Measurements from ENCODE around the gene SUFU. TPM values are rescaled to one million over a fixed set of nuclear protein-coding genes. Genes with fewer than 3 reads are reported as not detected.
"Not testable (repeated sequence)": the region's sequence is repeated elsewhere in the genome, so short reads cannot be mapped to it uniquely, and the experiment has no call there.

The SUFU gene
- total RNA-seq, 1 experiment from 2014 or later, result 2.7 TPM

DNA sequence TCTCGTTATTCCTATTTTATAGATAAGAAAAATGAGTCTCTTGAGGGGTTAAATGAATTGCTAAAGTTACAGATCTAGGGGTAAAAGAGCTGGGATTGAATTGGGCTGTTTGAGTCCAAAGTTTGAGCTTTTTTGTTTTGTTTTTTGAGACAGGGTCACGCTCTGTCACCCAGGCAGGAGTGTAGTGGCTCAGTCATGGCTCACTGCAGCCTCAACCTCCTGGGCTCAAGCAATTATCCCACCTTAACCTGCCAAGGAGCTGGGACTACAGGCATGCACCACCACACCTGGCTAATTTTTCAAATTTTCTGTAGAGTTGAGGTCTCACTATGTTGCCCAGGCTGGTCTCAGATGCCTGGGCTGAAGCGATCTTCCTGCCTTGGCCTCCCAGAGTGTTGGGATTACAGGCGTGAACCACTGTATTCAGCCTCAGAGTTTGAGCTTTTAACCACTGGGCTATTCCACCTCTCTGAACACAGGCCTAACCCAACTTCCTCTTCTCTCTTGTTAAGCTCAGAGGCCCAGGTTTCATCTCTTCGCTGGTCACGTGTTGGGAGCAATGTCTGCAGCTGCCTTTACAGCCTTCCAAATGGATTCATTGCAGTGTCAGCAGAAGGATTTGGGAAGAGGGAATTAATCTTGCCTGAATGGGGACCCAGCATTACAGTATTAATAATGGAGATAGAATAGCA lies 8.0 kb downstream of the SUFU start:
- peaks cover 40% of the 10 kb centered on the region for H3K36me3 ChIP-seq
- DNase-seq (ENCODE audit: low read depth in 1 of 2, low spot score in 2 of 2), result no peak
- no peaks in the 10 kb centered on the region for H3K27me3 ChIP-seq (replicated peaks)
- no peaks in the 10 kb centered on the region for H3K9me3 ChIP-seq (replicated peaks)
- H3K4me3 ChIP-seq, result no peak overlapping the region
- no peak overlapping the region for H3K27ac ChIP-seq
- H3K4me1 ChIP-seq (replicated peaks), result 0 out of 2 replicates have a peak, but pooled peaks cover 7% of the 10 kb centered on the region

DNA sequence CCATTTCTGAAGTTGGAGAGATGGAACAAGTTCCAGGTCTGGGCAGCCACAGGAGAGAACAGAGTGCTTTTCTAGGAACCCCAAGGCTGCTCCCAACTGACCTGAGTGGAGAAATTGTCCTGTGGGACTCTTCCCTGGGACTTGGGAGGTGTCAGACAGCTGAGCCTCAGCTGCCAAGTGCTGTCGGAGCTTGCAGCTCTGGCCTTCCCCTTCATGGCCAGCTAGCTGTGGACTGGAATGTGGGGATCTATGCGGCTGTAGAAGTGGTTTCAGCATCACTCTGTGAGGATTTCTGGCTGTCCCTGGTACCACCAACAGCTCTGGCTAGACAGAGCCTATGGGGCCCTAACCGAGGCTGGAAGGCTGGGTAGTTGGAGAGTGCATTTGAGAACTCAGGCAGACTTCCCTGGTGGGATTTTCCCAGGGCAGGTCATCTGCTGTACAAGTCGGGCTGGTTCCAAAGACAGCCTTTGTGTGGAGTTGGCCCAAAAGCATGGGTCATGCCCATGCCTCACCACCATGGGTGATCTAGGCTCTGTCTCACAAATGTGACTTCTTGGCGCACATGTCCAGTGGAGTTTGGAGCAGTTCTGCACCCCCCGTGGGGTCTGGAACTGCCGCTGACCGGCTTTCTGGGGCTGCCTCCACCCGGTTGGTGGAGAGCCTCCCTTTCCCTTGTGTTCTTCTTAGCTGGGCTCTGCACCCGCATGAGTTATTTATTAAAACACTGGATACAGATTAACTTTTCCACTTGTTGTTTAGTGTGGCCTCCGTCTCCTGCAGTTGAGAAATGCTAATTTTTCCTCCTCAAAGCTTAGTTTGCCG lies 10.9 kb downstream of the SUFU start:
- no peak overlapping the region for H3K27ac ChIP-seq
- H3K36me3 ChIP-seq, result peaks cover 32% of the 10 kb centered on the region
- no peak overlapping the region for H3K4me3 ChIP-seq
- H3K9me3 ChIP-seq (replicated peaks), result no peaks in the 10 kb centered on the region
- 0 out of 2 replicates have a peak, but pooled peaks cover under 1% of the 10 kb centered on the region for H3K4me1 ChIP-seq (replicated peaks)
- H3K27me3 ChIP-seq (replicated peaks), result no peaks in the 10 kb centered on the region
- DNase-seq (ENCODE audit: low read depth in 1 of 2, low spot score in 2 of 2), result no peak

DNA sequence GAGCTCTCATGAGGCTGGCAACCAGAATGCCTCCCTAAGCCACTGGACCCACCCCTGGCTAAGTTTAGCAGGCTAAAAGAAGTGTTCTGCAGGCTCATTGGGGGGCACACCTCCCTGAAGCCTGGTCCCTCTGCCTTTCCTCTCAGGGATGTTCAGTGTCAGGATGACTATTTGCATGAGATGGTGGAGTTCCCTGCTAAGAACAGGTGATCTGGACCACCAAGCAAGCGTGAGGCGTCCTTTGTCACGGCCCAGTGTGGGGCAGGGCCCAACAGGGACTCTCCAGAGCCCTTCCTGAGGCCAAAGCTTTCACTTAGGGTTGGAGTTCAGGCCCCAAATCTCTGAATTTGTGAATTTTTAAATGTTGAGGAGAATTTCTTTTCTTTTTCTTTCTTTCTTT lies 12.0 kb downstream of the SUFU start:
- no peak for DNase-seq (ENCODE audit: low read depth in 1 of 2, low spot score in 2 of 2)
- no peaks in the 10 kb centered on the region for H3K4me1 ChIP-seq (replicated peaks)
- no peaks in the 10 kb centered on the region for H3K9me3 ChIP-seq (replicated peaks)
- no peak overlapping the region for H3K27ac ChIP-seq
- no peak overlapping the region for H3K4me3 ChIP-seq
- no peaks in the 10 kb centered on the region for H3K27me3 ChIP-seq (replicated peaks)
- peaks cover 22% of the 10 kb centered on the region for H3K36me3 ChIP-seq

DNA sequence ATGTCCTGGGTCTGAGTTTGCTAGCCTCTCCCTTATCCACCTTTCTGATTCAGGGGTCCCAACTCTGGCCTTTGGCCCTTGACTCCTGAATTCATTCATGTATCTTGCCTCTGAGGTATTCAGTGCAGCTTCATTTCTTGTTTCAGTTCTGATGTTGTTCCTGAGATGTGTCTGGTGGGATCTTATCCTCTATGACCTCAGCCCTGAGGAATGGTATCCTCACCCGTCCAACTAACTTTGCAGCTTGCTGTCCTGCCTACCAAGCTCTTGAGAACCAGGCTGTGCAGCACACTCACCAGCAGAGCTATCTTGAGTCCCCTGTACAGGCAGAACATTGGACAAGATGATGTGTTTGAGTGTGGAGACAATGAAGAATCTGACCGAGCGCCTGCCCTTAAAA lies 13.8 kb downstream of the SUFU start:
- no peak overlapping the region for H3K27ac ChIP-seq
- H3K9me3 ChIP-seq (replicated peaks), result no peaks in the 10 kb centered on the region
- DNase-seq (ENCODE audit: low read depth in 1 of 2, low spot score in 2 of 2), result no peak
- no peaks in the 10 kb centered on the region for H3K4me1 ChIP-seq (replicated peaks)
- peaks cover 19% of the 10 kb centered on the region for H3K36me3 ChIP-seq
- no peaks in the 10 kb centered on the region for H3K27me3 ChIP-seq (replicated peaks)
- H3K4me3 ChIP-seq, result no peak overlapping the region

DNA sequence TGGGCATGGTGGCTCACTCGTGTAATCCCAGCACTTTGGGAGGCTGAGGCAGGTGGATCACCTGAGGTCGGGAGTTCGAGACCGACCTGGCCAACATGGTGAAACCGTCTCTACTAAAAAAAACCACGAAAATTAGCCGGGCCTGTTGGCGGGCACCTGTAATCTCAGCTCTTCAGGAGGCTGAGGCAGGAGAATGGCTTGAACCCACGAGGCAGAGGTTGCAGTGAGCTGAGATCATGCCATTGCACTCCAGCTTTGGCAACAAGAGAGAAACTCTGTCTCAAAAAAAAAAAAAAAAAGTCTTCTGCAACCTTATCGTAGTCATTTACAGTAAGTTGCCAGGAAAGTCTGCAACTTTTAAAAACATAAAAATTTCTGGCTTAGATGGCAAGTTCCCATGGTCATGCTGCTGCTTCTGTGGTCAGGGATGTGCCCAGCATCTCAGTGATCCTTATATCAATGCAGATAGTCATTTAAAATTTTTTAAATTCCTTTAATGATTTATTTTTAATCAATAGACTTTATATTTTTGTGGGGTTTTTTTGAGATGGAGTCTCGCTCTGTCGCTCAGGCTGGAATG lies 15.6 kb downstream of the SUFU start:
- H3K4me1 ChIP-seq (replicated peaks), result no peaks in the 10 kb centered on the region
- H3K9me3 ChIP-seq (replicated peaks), result no peaks in the 10 kb centered on the region
- no peak for DNase-seq (ENCODE audit: low read depth in 1 of 2, low spot score in 2 of 2)
- H3K27me3 ChIP-seq (replicated peaks), result no peaks in the 10 kb centered on the region
- H3K27ac ChIP-seq, result no peak overlapping the region
- no peak overlapping the region for H3K4me3 ChIP-seq
- H3K36me3 ChIP-seq, result peaks cover 10% of the 10 kb centered on the region

DNA sequence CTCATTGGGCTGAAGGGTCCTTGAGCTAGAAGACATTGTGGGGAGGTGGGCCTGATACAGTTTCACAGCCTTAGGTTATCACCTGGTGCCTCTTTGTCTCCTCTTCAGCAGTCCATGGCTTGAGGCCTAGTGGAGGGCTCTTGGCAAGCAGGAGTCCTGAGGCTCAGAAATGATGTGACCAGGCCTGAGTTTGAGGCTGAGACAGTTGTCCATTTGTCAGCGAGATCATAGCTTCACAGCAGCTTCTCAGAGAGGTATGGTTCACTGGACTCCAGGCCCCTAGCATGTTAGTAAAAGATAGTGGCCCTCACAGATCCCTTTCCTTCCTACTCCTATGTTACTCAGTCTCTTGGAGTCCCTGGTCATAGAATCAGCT lies 19.1 kb downstream of the SUFU start:
- Histone ChIP-seq H3K36me3 (0 out of 2 replicates have a peak, but pooled peaks cover 7% of the 10 kb centered on the region), H3K9me3 (replicated peaks) (no peaks in the 10 kb centered on the region), H3K27ac (no peak overlapping the region), H3K4me1 (replicated peaks) (no peaks in the 10 kb centered on the region), H3K4me3 (no peak overlapping the region), H3K27me3 (replicated peaks) (no peaks in the 10 kb centered on the region)
- DNase-seq (ENCODE audit: low read depth in 1 of 2, low spot score in 2 of 2), result no peak

DNA sequence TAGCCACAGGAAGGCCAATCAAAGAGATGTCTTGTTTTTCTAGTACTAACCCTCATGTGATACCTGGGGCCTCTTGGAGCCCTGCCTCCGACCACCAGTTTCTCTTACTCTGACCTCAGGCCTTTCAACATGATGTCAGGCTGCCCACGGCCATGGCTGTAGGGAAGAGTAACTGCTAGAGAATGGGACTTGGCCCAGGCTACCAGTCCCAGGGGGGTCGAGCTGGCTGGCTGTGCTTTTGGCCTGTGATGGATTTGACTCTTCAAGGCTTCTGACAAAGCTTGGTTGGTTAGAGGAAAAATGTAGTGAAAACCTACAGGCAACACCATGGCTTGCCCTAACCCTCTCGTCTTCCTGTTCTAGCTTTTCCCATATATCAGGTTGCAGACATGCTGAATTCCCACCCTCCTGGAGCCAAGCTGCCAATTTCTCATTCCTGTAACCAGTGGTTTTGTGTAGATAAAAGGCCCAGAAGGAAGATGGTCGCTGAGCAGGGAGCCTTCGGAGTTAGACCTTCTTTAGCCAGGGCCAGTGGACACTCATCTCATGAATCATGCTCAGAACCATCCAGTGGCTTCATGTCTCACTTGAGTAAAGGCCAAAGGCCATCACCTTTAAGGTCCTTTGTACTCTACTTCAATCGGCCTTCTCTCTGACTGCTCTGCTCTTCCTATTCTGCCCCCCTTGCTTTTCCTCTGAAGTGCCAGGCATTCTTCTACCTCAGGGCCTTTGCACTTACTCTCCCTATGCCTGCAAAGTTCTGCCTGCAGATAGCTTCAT lies 19.7 kb downstream of the SUFU start:
- Histone ChIP-seq H3K27ac (no peak overlapping the region), H3K36me3 (0 out of 2 replicates have a peak, but pooled peaks cover 7% of the 10 kb centered on the region)

DNA sequence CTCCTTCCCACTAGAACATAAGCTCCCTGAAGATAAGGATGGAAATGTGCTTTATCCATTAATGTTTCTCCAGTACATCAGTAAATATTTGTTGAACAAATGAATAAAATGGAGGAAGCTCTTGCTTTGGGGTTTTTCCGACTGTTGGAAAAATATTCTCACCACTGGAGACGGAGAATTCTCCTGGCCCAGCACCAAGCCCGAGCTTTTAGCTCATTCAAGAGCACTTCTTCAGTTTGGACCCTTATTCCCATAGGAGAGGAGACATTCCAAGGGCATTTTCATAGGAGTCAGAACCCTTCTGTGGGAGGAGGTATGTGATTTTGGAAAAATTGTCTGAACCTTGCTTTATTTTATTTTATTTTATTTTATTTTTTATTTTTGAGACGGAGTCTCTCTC lies 21.0 kb downstream of the SUFU start:
- H3K36me3 ChIP-seq, result 0 out of 2 replicates have a peak, but pooled peaks cover 7% of the 10 kb centered on the region
- H3K4me3 ChIP-seq, result no peak overlapping the region
- no peaks in the 10 kb centered on the region for H3K4me1 ChIP-seq (replicated peaks)
- H3K9me3 ChIP-seq (replicated peaks), result no peaks in the 10 kb centered on the region
- no peak overlapping the region for H3K27ac ChIP-seq
- no peaks in the 10 kb centered on the region for H3K27me3 ChIP-seq (replicated peaks)
- DNase-seq (ENCODE audit: low read depth in 1 of 2, low spot score in 2 of 2), result no peak

More for the DNA sequence above, 19.7 kb downstream of the SUFU start:
- Histone ChIP-seq H3K27me3 (replicated peaks) (no peaks in the 10 kb centered on the region), H3K4me3 (no peak overlapping the region), H3K9me3 (replicated peaks) (no peaks in the 10 kb centered on the region), H3K4me1 (replicated peaks) (no peaks in the 10 kb centered on the region)
- DNase-seq (ENCODE audit: low read depth in 1 of 2, low spot score in 2 of 2), result no peak

DNA sequence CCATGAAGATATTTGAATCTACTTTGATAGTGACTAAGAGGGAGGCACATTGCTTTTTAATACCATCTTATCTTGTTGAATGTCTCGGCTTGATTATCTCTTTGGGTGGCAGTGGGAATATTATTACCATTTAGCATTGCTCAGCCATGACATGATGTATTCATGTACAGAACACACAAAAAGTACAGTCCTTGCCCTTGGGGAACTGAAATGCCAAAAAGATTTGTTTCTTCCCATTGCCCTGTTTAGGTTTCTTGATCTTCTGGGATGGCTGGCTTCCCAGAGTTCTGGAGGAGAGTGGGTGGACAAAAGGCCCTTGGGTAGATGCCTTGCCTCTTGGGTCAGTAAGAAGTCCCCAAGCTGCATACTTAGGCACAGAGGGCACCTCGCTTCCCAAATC lies 23.8 kb downstream of the SUFU start:
- H3K9me3 ChIP-seq (replicated peaks), result no peaks in the 10 kb centered on the region
- no peak overlapping the region for H3K27ac ChIP-seq
- no peak for DNase-seq (ENCODE audit: low read depth in 1 of 2, low spot score in 2 of 2)
- no peaks in the 10 kb centered on the region for H3K4me1 ChIP-seq (replicated peaks)
- H3K27me3 ChIP-seq (replicated peaks), result no peaks in the 10 kb centered on the region
- H3K36me3 ChIP-seq, result 0 out of 2 replicates have a peak, but pooled peaks cover 7% of the 10 kb centered on the region
- no peak overlapping the region for H3K4me3 ChIP-seq

DNA sequence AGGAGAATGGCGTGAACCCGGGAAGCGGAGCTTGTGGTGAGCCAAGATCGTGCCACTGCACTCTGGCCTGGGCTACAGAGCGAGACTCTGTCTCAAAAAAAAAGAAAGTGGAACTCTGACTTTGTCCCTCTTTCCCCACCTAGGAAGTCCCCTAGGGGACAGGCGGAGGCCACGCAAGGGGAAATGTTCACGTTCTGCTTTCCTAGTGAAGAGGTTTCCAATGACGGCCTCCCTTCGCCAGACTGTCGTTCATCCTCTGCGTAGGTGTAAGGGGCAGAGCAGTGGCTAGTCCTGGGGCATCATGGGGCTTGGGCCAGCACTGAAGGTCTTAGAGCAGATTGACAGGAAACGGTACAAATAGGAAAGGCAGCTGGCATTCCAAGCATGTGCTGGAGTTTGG lies 30.6 kb downstream of the SUFU start:
- Histone ChIP-seq H3K4me1 (replicated peaks) (no peaks in the 10 kb centered on the region), H3K9me3 (replicated peaks) (no peaks in the 10 kb centered on the region), H3K4me3 (no peak overlapping the region), H3K36me3 (no peaks in the 10 kb centered on the region), H3K27me3 (replicated peaks) (no peaks in the 10 kb centered on the region), H3K27ac (no peak overlapping the region)
- DNase-seq (ENCODE audit: low read depth in 1 of 2, low spot score in 2 of 2), result no peak

DNA sequence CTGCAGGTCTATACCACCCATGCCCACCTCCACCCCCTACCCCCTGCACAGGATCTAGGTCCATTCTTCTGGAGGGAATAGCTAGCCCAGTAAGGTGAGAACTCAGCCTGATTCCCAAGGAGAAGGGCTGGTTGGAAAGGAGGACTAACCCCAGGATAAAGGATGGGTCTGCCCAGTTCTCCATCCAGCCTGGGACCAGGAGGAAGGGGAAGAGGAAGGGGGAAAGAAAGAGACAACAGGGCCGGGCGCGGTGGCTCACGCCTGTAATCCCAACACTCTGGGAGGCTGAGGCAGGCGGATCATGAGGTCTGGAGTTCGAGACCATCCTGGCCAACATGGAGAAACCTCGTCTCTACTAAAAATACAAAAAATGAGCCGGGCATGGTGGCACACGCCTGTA lies 31.2 kb downstream of the SUFU start:
- not testable (repeated sequence) for H3K27me3 ChIP-seq (replicated peaks); H3K36me3 ChIP-seq; H3K27ac ChIP-seq; H3K4me3 ChIP-seq; H3K4me1 ChIP-seq (replicated peaks); DNase-seq (ENCODE audit: low read depth in 1 of 2, low spot score in 2 of 2); H3K9me3 ChIP-seq (replicated peaks)

DNA sequence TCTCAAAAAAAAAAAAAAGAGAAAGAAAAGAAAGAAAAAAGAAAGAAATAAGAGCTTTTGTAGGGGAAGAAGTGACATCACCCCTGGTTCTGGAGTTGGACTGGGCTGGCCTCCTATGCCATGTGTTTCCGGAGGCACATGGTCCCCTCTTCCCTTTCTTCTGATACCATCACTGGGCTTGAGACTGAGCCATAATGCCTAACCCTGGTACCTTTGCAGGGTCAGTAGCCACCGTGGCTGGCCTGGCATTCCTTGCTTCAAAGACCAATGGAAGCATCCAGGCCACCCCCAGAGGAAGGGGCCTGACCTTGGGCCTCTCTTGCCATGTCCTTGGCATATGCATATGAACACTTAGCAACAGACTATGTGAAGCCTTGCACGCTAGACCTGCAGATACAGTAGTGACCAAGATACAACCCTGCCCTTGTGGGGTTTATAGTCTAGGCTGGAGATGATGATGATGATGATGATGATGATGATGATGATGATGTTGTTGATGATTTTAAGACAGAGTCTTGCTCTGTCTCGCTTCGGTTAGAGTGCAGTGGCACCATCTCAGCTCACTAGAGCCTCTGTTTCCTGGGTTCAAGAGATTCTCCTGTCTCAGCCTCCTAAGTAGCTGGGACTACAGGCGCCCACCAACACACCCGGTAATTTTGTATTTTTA lies 31.8 kb downstream of the SUFU start:
- H3K36me3 ChIP-seq, result no peaks in the 10 kb centered on the region
- no peaks in the 10 kb centered on the region for H3K9me3 ChIP-seq (replicated peaks)
- H3K27me3 ChIP-seq (replicated peaks), result no peaks in the 10 kb centered on the region
- no peaks in the 10 kb centered on the region for H3K4me1 ChIP-seq (replicated peaks)
- H3K4me3 ChIP-seq, result no peak overlapping the region
- no peak for DNase-seq (ENCODE audit: low read depth in 1 of 2, low spot score in 2 of 2)
- no peak overlapping the region for H3K27ac ChIP-seq

DNA sequence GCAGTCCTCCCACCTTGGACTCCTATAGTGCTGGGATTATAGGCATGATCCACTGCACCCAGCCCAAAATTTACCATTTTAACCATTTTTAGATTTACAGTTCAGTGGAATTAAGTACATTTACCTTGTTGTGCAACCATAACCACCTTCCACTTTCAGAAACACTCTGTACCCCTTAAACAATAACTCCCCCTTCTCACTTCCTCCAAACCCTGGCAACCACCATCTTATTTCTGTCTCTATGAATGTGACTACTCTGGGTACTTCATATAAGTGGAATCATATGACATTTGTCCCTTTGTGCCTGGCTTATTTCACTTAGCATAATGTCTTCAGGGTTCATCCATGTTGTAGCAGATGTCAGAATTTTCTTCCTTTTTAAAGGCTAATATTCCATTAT lies 33.6 kb downstream of the SUFU start:
- H3K4me3 ChIP-seq, result no peak overlapping the region
- H3K36me3 ChIP-seq, result no peaks in the 10 kb centered on the region
- H3K9me3 ChIP-seq (replicated peaks), result no peaks in the 10 kb centered on the region

More for the DNA sequence above, 33.6 kb downstream of the SUFU start:
- DNase-seq (ENCODE audit: low read depth in 1 of 2, low spot score in 2 of 2), result no peak
- Histone ChIP-seq H3K27ac (no peak overlapping the region), H3K4me1 (replicated peaks) (no peaks in the 10 kb centered on the region), H3K27me3 (replicated peaks) (no peaks in the 10 kb centered on the region)
